GM23338 (cell line): ENCODE data around the gene FRK. TPM values are rescaled to one million over a fixed set of nuclear protein-coding genes. Genes with fewer than 3 reads are reported as not detected.

Source experiments
- CREB1 ChIP-seq: fragments of 250-450 bp; sonication (Bioruptor Pico); IDR thresholded peaks from 2 replicates; pipeline ENCODE4 v1.5.0; 2020; ENCODE audit warnings: low read depth, mild to moderate bottlenecking, moderate library complexity
- ETS1 ChIP-seq: IDR thresholded peaks from 2 replicates; pipeline ENCODE4 v1.6.1; 2016; ENCODE audit warnings: antibody characterized with exemption
- EZH2 ChIP-seq: fragments of 200-600 bp; sonication (generic); IDR thresholded peaks from one replicate; pipeline ENCODE4 v1.8.0; 2017; ENCODE audit warnings: antibody characterized with exemption, mild to moderate bottlenecking, low read depth; ENCODE audit not compliant: unreplicated experiment
- EZH2phosphoT487 ChIP-seq: fragments of 200-600 bp; sonication (generic); IDR thresholded peaks from one replicate; pipeline ENCODE4 v1.8.1; 2018; ENCODE audit warnings: antibody characterized with exemption; ENCODE audit not compliant: unreplicated experiment
- JUNB ChIP-seq: IDR thresholded peaks from one replicate; pipeline ENCODE4 v1.6.1; 2016; ENCODE audit warnings: antibody characterized with exemption; ENCODE audit not compliant: unreplicated experiment
- NANOG ChIP-seq: IDR thresholded peaks from 2 replicates; pipeline ENCODE4 v1.6.1; 2016; ENCODE audit warnings: antibody characterized with exemption, borderline replicate concordance
- STAT1 ChIP-seq: IDR thresholded peaks from one replicate; pipeline ENCODE4 v1.6.1; 2016; ENCODE audit warnings: antibody characterized with exemption; ENCODE audit not compliant: unreplicated experiment
- ZNF114 ChIP-seq: fragments of 250-450 bp; sonication (Bioruptor Pico); IDR thresholded peaks from 2 replicates; pipeline ENCODE4 v1.5.0; 2020; ENCODE audit warnings: mild to moderate bottlenecking, moderate library complexity
- ZNF331 ChIP-seq: fragments of 250-450 bp; sonication (Bioruptor Pico); IDR thresholded peaks from 2 replicates; pipeline ENCODE4 v1.5.0; 2020; ENCODE audit warnings: low read depth, mild to moderate bottlenecking, moderate library complexity
- ZNF462 ChIP-seq: fragments of 250-450 bp; sonication (Bioruptor Pico); IDR thresholded peaks from 2 replicates; pipeline ENCODE4 v1.5.0; 2020; ENCODE audit warnings: mild to moderate bottlenecking, moderate library complexity
- polyA plus RNA-seq: library from polyadenylated mRNA; unstranded; fragments of >200 nt; fragmentation: Nextera tagmentation; extraction: Ambion mirVana; gene quantifications from 2 replicates; pipeline ENCODE4 v1.2.1, GENCODE V29; 2016
- total RNA-seq: library from RNA; depleted of rRNA; stranded (reverse); fragments of >200 nt; shearing (Covaris generic); gene quantifications from 2 replicates; pipeline ENCODE4 v1.2.3, GENCODE V29; 2014
- TF ChIP-seq, protein P1 (sequence below): IDR thresholded peaks from one replicate; pipeline ENCODE4 v1.6.1; 2018; ENCODE audit warnings: antibody characterized with exemption; ENCODE audit not compliant: unreplicated experiment

Gene FRK
- total and polyA plus RNA-seq, 2 experiments from 2014 or later: 0.06 to 0.24 TPM

GRCh38 chr6:115976321-115976870 lies 84.3 kb downstream of the FRK start (continued):
- TF ChIP-seq ZNF462 (CRISPR knock-in tag): no peak
- no peak for TF ChIP-seq EZH2
- no peak for TF ChIP-seq CREB1 (CRISPR knock-in tag)
- no peak for TF ChIP-seq STAT1
- no peak for TF ChIP-seq NANOG
- TF ChIP-seq EZH2phosphoT487: no peak
- TF ChIP-seq ZNF331 (CRISPR knock-in tag): no peak
- no peak for TF ChIP-seq ETS1
- no peak for TF ChIP-seq JUNB
- TF ChIP-seq, protein P1, sequence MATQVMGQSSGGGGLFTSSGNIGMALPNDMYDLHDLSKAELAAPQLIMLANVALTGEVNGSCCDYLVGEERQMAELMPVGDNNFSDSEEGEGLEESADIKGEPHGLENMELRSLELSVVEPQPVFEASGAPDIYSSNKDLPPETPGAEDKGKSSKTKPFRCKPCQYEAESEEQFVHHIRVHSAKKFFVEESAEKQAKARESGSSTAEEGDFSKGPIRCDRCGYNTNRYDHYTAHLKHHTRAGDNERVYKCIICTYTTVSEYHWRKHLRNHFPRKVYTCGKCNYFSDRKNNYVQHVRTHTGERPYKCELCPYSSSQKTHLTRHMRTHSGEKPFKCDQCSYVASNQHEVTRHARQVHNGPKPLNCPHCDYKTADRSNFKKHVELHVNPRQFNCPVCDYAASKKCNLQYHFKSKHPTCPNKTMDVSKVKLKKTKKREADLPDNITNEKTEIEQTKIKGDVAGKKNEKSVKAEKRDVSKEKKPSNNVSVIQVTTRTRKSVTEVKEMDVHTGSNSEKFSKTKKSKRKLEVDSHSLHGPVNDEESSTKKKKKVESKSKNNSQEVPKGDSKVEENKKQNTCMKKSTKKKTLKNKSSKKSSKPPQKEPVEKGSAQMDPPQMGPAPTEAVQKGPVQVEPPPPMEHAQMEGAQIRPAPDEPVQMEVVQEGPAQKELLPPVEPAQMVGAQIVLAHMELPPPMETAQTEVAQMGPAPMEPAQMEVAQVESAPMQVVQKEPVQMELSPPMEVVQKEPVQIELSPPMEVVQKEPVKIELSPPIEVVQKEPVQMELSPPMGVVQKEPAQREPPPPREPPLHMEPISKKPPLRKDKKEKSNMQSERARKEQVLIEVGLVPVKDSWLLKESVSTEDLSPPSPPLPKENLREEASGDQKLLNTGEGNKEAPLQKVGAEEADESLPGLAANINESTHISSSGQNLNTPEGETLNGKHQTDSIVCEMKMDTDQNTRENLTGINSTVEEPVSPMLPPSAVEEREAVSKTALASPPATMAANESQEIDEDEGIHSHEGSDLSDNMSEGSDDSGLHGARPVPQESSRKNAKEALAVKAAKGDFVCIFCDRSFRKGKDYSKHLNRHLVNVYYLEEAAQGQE: no peak
- no peak for TF ChIP-seq ZNF114 (CRISPR knock-in tag)
